Loucy (cell line): ENCODE results near the gene DES.

ENCODE experiments used
- H2AFZ ChIP-seq: fragments of 200-600 bp; sonication (generic); 2 replicates; pipeline ENCODE4 v1.6.0; 2016; ENCODE audit warnings: antibody characterized with exemption, mild to moderate bottlenecking, low read length, moderate library complexity
- H3F3A ChIP-seq: fragments of 200-600 bp; 2 replicates; pipeline ENCODE4 v1.6.0; 2016; ENCODE audit warnings: antibody characterized with exemption, low read depth, mild to moderate bottlenecking
- H3K27me3 ChIP-seq: fragments of 200-600 bp; sonication (generic); 2 replicates; pipeline ENCODE4 v1.6.1; 2014; ENCODE audit warnings: low read length, mild to moderate bottlenecking; ENCODE audit not compliant: insufficient read depth, poor library complexity, severe bottlenecking
- H3K36me3 ChIP-seq: fragments of 200-600 bp; sonication (generic); 2 replicates; pipeline ENCODE4 v1.6.1; 2016; ENCODE audit warnings: low read length; ENCODE audit not compliant: insufficient read depth
- H3K4me1 ChIP-seq: fragments of 200-600 bp; sonication (generic); 2 replicates; pipeline ENCODE4 v1.5.1; 2014; ENCODE audit warnings: low read length, mild to moderate bottlenecking; ENCODE audit not compliant: insufficient read depth, poor library complexity, severe bottlenecking
- H3K4me2 ChIP-seq: fragments of 200-600 bp; sonication (generic); 2 replicates; pipeline ENCODE4 v1.6.0; 2014; ENCODE audit warnings: antibody characterized with exemption, low read length, low read depth, mild to moderate bottlenecking; ENCODE audit not compliant: poor library complexity, severe bottlenecking
- H3K4me3 ChIP-seq: fragments of 200-600 bp; sonication (generic); 2 replicates; pipeline ENCODE4 v1.5.1; 2014; ENCODE audit warnings: low read length, mild to moderate bottlenecking, mixed read lengths; ENCODE audit not compliant: poor library complexity, severe bottlenecking
- H3K79me2 ChIP-seq: fragments of 200-600 bp; sonication (generic); 2 replicates; pipeline ENCODE4 v1.6.1; 2014; ENCODE audit warnings: low read length; ENCODE audit not compliant: insufficient read depth
- H3K9ac ChIP-seq: fragments of 200-600 bp; sonication (generic); 2 replicates; pipeline ENCODE4 v1.6.0; 2014; ENCODE audit warnings: mild to moderate bottlenecking, low read depth, low read length, moderate library complexity; ENCODE audit not compliant: poor library complexity, severe bottlenecking
- H3K9me2 ChIP-seq: fragments of 200-600 bp; sonication (generic); replicated peaks from 2 replicates; pipeline ENCODE4 v1.6.1; 2016; ENCODE audit warnings: low read depth, low read length, mixed read lengths
- H3K9me3 ChIP-seq: fragments of 200-600 bp; sonication (generic); 2 replicates; pipeline ENCODE4 v1.6.1; 2014; ENCODE audit warnings: mild to moderate bottlenecking, antibody characterized with exemption, low read length, low read depth; ENCODE audit not compliant: insufficient read depth
- H4K20me1 ChIP-seq: fragments of 200-600 bp; sonication (generic); 2 replicates; pipeline ENCODE4 v1.6.0; 2014; ENCODE audit warnings: antibody characterized with exemption, low read length, mild to moderate bottlenecking; ENCODE audit not compliant: insufficient read depth, poor library complexity, severe bottlenecking
- CTCF ChIP-seq: fragments of 200-600 bp; sonication (generic); conservative IDR thresholded peaks from 2 replicates; pipeline ENCODE4 v1.5.1; 2014; ENCODE audit warnings: mild to moderate bottlenecking, antibody characterized with exemption, low read length
- EZH2phosphoT487 ChIP-seq: fragments of 200-600 bp; IDR thresholded peaks from 2 replicates; pipeline ENCODE4 v1.6.1; 2018; ENCODE audit warnings: antibody characterized with exemption, mild to moderate bottlenecking, moderate library complexity, borderline replicate concordance

Gene DES

GRCh38 chr2:219468410-219469185, 50.4 kb downstream of the DES start:
- TF ChIP-seq CTCF (no peak), EZH2phosphoT487 (no peak)
- Histone ChIP-seq H3K36me3 (no peaks in the 10 kb centered on the region), H3K9me2 (no peaks in the 10 kb centered on the region), H3K27me3 (no peaks in the 10 kb centered on the region), H3K9me3 (no peaks in the 10 kb centered on the region), H3K4me2 (no peak overlapping the region), H3F3A (no peaks in the 10 kb centered on the region), H3K79me2 (no peaks in the 10 kb centered on the region), H3K4me3 (no peak overlapping the region), H4K20me1 (no peaks in the 10 kb centered on the region), H3K9ac (no peak overlapping the region), H2AFZ (no peak overlapping the region), H3K4me1 (no peaks in the 10 kb centered on the region)

- no peaks in the 10 kb centered on the region for H3K27me3 ChIP-seq
- TF ChIP-seq EZH2phosphoT487 (no peak), CTCF (no peak)
- no peaks in the 10 kb centered on the region for H3K79me2 ChIP-seq
- H3K4me2 ChIP-seq: no peak overlapping the region
- H3K9me3 ChIP-seq: no peaks in the 10 kb centered on the region
- H3K4me1 ChIP-seq: no peaks in the 10 kb centered on the region
- H3K36me3 ChIP-seq: no peaks in the 10 kb centered on the region
- H3F3A ChIP-seq: no peaks in the 10 kb centered on the region
- no peak overlapping the region for H3K9ac ChIP-seq
- no peak overlapping the region for H3K4me3 ChIP-seq
- no peak overlapping the region for H2AFZ ChIP-seq
- H3K9me2 ChIP-seq: no peaks in the 10 kb centered on the region
- no peaks in the 10 kb centered on the region for H4K20me1 ChIP-seq
Measured at GRCh38 chr2:219469186-219469724, 51.1 kb downstream of the DES start.

GRCh38 chr2:219470429-219470828, 52.3 kb downstream of the DES start:
- H3F3A ChIP-seq: no peaks in the 10 kb centered on the region
- no peak overlapping the region for H3K9ac ChIP-seq
- no peak overlapping the region for H3K4me3 ChIP-seq
- H2AFZ ChIP-seq: no peak overlapping the region
- no peaks in the 10 kb centered on the region for H4K20me1 ChIP-seq
- no peaks in the 10 kb centered on the region for H3K36me3 ChIP-seq
- H3K27me3 ChIP-seq: no peaks in the 10 kb centered on the region
- no peak overlapping the region for H3K4me2 ChIP-seq
- TF ChIP-seq CTCF (no peak), EZH2phosphoT487 (no peak)
- no peaks in the 10 kb centered on the region for H3K79me2 ChIP-seq
- H3K4me1 ChIP-seq: no peaks in the 10 kb centered on the region
- H3K9me2 ChIP-seq: no peaks in the 10 kb centered on the region
- no peaks in the 10 kb centered on the region for H3K9me3 ChIP-seq
